ENCODE measurements around the gene PDE1C. TPM values are rescaled to one million over a fixed set of nuclear protein-coding genes. Genes with fewer than 3 reads are reported as not detected.

The PDE1C gene
- total and polyA plus RNA-seq, 2 donors (not counting 1 experiment from before 2014, with no cell fraction given), result 0.52 TPM; not detected in 1

DNA sequence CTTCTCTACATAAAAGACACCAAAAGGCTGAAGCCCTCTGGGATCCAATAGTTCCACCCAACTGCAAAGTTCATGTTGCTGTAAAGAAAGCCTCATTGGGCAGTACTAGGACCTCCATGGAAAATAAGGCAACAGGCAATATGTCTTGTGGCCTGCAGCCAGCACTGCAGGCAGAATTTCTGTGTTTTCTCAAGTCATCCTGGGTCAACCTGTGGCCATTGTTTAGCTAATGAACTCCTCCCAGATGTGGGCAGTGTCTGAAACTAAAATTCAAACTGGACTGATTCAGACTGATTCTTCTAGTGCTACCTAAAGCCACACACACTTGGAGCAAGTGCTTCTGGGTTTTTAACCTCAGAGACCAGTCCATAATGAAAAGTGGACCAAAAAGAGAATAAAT is 241.7 kb downstream of the PDE1C start:
- ChIA-PET CTCF (no interaction called here), POLR2A (no interaction called here)
- Histone ChIP-seq H3K79me2 (ENCODE audit: control insufficient read depth, insufficient read depth, low read length) (no peaks in the 10 kb centered on the region), H3K4me3 (ENCODE audit: control extremely low read depth in 1 of 5, extremely low read depth in 1 of 5, insufficient read depth in 1 of 5, low read depth in 2 of 5, low read length in 4 of 5) (no peak overlapping the region), H3K36me3 (replicated peaks in 1 of 2; ENCODE audit: control extremely low read depth in 1 of 2, control insufficient read depth in 1 of 2, extremely low read depth in 1 of 2, insufficient read depth in 2 of 2, low read length in 1 of 2) (no peaks in the 10 kb centered on the region), H3K27me3 (replicated peaks in 1 of 4; ENCODE audit: control extremely low read depth in 1 of 4, control insufficient read depth in 3 of 4, insufficient read depth in 4 of 4, low read length in 3 of 4) (no peaks in the 10 kb centered on the region), H3K9me3 (ENCODE audit: control extremely low read depth in 1 of 3, control insufficient read depth in 2 of 3, insufficient read depth in 1 of 3, low read length in 2 of 3) (no peaks in the 10 kb centered on the region), H3K27ac (ENCODE audit: low read length in 2 of 2) (no peak overlapping the region), H3K4me1 (ENCODE audit: control insufficient read depth in 2 of 2, insufficient read depth in 2 of 2, low read length in 2 of 2) (no peaks in the 10 kb centered on the region), H2AFZ (ENCODE audit: insufficient read depth, low read depth, low read length, poor library complexity, severe bottlenecking) (no peak overlapping the region), H3K4me2 (replicated peaks; ENCODE audit: low read depth, low read length, poor library complexity, severe bottlenecking) (no peak overlapping the region), H4K20me1 (ENCODE audit: control insufficient read depth, insufficient read depth, low read length, poor library complexity, severe bottlenecking) (no peaks in the 10 kb centered on the region), H3K9ac (ENCODE audit: low read length) (no peak overlapping the region)
- Mint-ChIP-seq H3K4me1 (no peaks in the 10 kb centered on the region), H3K9me3 (ENCODE audit: insufficient read depth) (peaks cover 4% of the 10 kb centered on the region), H3K27me3 (no peaks in the 10 kb centered on the region), H3K4me3 (no peak overlapping the region), H3K27ac (no peak overlapping the region)
- TF ChIP-seq EZH2 (IDR thresholded peaks at IDR 0.05; ENCODE audit: borderline replicate concordance, insufficient read depth, low read depth, low read length, poor library complexity, severe bottlenecking), result no peak
- TF ChIP-seq, protein P1, sequence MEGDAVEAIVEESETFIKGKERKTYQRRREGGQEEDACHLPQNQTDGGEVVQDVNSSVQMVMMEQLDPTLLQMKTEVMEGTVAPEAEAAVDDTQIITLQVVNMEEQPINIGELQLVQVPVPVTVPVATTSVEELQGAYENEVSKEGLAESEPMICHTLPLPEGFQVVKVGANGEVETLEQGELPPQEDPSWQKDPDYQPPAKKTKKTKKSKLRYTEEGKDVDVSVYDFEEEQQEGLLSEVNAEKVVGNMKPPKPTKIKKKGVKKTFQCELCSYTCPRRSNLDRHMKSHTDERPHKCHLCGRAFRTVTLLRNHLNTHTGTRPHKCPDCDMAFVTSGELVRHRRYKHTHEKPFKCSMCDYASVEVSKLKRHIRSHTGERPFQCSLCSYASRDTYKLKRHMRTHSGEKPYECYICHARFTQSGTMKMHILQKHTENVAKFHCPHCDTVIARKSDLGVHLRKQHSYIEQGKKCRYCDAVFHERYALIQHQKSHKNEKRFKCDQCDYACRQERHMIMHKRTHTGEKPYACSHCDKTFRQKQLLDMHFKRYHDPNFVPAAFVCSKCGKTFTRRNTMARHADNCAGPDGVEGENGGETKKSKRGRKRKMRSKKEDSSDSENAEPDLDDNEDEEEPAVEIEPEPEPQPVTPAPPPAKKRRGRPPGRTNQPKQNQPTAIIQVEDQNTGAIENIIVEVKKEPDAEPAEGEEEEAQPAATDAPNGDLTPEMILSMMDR (IDR thresholded peaks at IDR 0.05), result no peak
- DNase-seq (no peak), ATAC-seq (ENCODE audit: low read depth) (no peak)
- intact Hi-C loops (cut with micrococcal nuclease), result no loop called here

DNA sequence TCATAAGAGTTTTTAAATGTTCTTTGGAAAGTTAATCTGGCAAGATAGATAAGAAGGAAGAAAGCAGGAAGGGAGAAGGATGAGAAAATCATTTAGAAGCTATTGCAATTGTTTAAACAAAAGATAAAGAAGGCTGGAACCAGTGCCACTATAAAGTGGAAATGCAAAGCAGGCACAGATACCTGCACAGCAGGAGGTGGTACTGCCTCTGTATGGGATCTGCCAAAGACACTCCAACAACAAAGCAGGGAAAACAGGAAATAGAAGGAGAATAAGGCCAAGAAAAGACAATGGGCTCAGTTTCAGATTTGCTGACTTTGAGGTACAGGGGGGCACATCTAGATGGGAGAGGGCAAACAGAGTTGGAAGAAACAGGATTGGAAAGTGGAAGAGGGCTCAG is 244.6 kb downstream of the PDE1C start:
- H3K27me3 ChIP-seq (replicated peaks in 1 of 4; ENCODE audit: control extremely low read depth in 1 of 4, control insufficient read depth in 3 of 4, insufficient read depth in 4 of 4, low read length in 3 of 4), result no peaks in the 10 kb centered on the region
- H4K20me1 ChIP-seq (ENCODE audit: control insufficient read depth, insufficient read depth, low read length, poor library complexity, severe bottlenecking), result no peaks in the 10 kb centered on the region
- no peak overlapping the region for H3K9ac ChIP-seq (ENCODE audit: low read length)
- ChIA-PET POLR2A (no interaction called here), CTCF (no interaction called here)
- Mint-ChIP-seq H3K4me3 (no peak overlapping the region), H3K9me3 (ENCODE audit: insufficient read depth) (peaks cover 4% of the 10 kb centered on the region), H3K27ac (no peak overlapping the region), H3K4me1 (no peaks in the 10 kb centered on the region), H3K27me3 (no peaks in the 10 kb centered on the region)
- H3K27ac ChIP-seq (ENCODE audit: low read length in 2 of 2), result no peak overlapping the region
- H2AFZ ChIP-seq (ENCODE audit: insufficient read depth, low read depth, low read length, poor library complexity, severe bottlenecking), result no peak overlapping the region
- H3K4me2 ChIP-seq (replicated peaks; ENCODE audit: low read depth, low read length, poor library complexity, severe bottlenecking), result no peak overlapping the region
- H3K36me3 ChIP-seq (replicated peaks in 1 of 2; ENCODE audit: control extremely low read depth in 1 of 2, control insufficient read depth in 1 of 2, extremely low read depth in 1 of 2, insufficient read depth in 2 of 2, low read length in 1 of 2), result no peaks in the 10 kb centered on the region
- ATAC-seq (ENCODE audit: low read depth), result no peak
- intact Hi-C loops (cut with micrococcal nuclease), result no loop called here
- H3K4me1 ChIP-seq (ENCODE audit: control insufficient read depth in 2 of 2, insufficient read depth in 2 of 2, low read length in 2 of 2), result no peaks in the 10 kb centered on the region
- H3K79me2 ChIP-seq (ENCODE audit: control insufficient read depth, insufficient read depth, low read length), result no peaks in the 10 kb centered on the region
- H3K4me3 ChIP-seq (ENCODE audit: control extremely low read depth in 1 of 5, extremely low read depth in 1 of 5, insufficient read depth in 1 of 5, low read depth in 2 of 5, low read length in 4 of 5), result no peak overlapping the region
- no peak for TF ChIP-seq EZH2 (IDR thresholded peaks at IDR 0.05; ENCODE audit: borderline replicate concordance, insufficient read depth, low read depth, low read length, poor library complexity, severe bottlenecking)
- TF ChIP-seq, protein P1 (IDR thresholded peaks at IDR 0.05), result no peak
- no peak for DNase-seq
- no peaks in the 10 kb centered on the region for H3K9me3 ChIP-seq (ENCODE audit: control extremely low read depth in 1 of 3, control insufficient read depth in 2 of 3, insufficient read depth in 1 of 3, low read length in 2 of 3)
